ENCODE results near the gene ASTN1. TPM values are rescaled to one million over a fixed set of nuclear protein-coding genes. Genes with fewer than 3 reads are reported as not detected.

ASTN1 gene
- total RNA-seq, 1 experiment from 2014 or later, result 0.05 TPM

DNA sequence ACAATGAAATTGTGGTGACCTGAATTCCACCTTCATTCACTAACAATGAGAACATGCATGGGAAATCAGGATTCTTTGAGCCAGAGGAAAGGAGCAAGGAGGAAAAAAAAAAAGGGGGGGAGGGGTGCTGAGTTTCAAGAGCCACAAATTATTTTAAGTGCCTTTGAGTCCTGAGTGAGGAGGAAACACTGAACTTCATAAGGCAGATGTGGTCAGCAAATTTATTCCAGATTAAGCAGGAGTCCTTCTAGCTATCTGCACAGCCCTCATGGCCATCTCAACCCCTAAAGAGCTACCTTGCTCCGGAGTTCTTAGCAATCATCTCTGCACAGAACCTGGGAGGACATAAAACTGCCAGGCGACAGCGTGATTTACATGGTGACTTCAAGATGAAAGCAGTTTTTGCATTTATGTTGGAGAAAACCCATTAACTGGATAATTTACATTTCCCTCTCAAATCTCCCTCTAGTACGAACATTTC is 21.7 kb downstream of the ASTN1 start:
- POLR2A ChIA-PET, result no interaction called here
- TF ChIP-seq TCF7L2 (IDR thresholded peaks at IDR 0.05; ENCODE audit: low read depth, low read length), result no peak
- TF ChIP-seq, protein P1, sequence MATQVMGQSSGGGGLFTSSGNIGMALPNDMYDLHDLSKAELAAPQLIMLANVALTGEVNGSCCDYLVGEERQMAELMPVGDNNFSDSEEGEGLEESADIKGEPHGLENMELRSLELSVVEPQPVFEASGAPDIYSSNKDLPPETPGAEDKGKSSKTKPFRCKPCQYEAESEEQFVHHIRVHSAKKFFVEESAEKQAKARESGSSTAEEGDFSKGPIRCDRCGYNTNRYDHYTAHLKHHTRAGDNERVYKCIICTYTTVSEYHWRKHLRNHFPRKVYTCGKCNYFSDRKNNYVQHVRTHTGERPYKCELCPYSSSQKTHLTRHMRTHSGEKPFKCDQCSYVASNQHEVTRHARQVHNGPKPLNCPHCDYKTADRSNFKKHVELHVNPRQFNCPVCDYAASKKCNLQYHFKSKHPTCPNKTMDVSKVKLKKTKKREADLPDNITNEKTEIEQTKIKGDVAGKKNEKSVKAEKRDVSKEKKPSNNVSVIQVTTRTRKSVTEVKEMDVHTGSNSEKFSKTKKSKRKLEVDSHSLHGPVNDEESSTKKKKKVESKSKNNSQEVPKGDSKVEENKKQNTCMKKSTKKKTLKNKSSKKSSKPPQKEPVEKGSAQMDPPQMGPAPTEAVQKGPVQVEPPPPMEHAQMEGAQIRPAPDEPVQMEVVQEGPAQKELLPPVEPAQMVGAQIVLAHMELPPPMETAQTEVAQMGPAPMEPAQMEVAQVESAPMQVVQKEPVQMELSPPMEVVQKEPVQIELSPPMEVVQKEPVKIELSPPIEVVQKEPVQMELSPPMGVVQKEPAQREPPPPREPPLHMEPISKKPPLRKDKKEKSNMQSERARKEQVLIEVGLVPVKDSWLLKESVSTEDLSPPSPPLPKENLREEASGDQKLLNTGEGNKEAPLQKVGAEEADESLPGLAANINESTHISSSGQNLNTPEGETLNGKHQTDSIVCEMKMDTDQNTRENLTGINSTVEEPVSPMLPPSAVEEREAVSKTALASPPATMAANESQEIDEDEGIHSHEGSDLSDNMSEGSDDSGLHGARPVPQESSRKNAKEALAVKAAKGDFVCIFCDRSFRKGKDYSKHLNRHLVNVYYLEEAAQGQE (IDR thresholded peaks at IDR 0.05; ENCODE audit: insufficient read depth in 1 of 2, low read depth in 2 of 2, low read length in 1 of 2), result no peak
- TF ChIP-seq POLR2AphosphoS5 (IDR thresholded peaks at IDR 0.05; ENCODE audit: low read depth, low read length), result no peak
- TF ChIP-seq, protein P2, sequence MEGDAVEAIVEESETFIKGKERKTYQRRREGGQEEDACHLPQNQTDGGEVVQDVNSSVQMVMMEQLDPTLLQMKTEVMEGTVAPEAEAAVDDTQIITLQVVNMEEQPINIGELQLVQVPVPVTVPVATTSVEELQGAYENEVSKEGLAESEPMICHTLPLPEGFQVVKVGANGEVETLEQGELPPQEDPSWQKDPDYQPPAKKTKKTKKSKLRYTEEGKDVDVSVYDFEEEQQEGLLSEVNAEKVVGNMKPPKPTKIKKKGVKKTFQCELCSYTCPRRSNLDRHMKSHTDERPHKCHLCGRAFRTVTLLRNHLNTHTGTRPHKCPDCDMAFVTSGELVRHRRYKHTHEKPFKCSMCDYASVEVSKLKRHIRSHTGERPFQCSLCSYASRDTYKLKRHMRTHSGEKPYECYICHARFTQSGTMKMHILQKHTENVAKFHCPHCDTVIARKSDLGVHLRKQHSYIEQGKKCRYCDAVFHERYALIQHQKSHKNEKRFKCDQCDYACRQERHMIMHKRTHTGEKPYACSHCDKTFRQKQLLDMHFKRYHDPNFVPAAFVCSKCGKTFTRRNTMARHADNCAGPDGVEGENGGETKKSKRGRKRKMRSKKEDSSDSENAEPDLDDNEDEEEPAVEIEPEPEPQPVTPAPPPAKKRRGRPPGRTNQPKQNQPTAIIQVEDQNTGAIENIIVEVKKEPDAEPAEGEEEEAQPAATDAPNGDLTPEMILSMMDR (IDR thresholded peaks at IDR 0.05), result no peak
- no peak for TF ChIP-seq SIN3A (IDR thresholded peaks at IDR 0.05; ENCODE audit: borderline replicate concordance, insufficient read depth, low read depth, low read length)
- CTCF ChIA-PET, result no interaction called here
- H3K36me3 ChIP-seq (ENCODE audit: control insufficient read depth, insufficient read depth, low read length), result no peaks in the 10 kb centered on the region
- BruUV-seq (replicated peaks), result no TSS peak
- intact Hi-C loops (cut with micrococcal nuclease; ENCODE audit: unreplicated experiment) (no loop called here), in situ Hi-C loops (cut with HindIII; ENCODE audit: low pct_unique_long_range_greater_than_20kb, low sequenced_read_pairs) (no loop called here)
- no peak overlapping the region for H3K4me3 ChIP-seq (ENCODE audit: low read depth in 2 of 2, low read length in 2 of 2)
- H3K4me1 ChIP-seq (ENCODE audit: control insufficient read depth, insufficient read depth, low read length), result no peaks in the 10 kb centered on the region
- H3K27ac ChIP-seq (ENCODE audit: low read length), result no peak overlapping the region
- ATAC-seq, result no peak
- H3K27me3 ChIP-seq (ENCODE audit: control insufficient read depth, insufficient read depth, low read length), result no peaks in the 10 kb centered on the region
- no peak for DNase-seq (ENCODE audit: low read depth, low spot score)
- H3K9me3 ChIP-seq (ENCODE audit: control insufficient read depth, insufficient read depth, low read depth, low read length), result no peaks in the 10 kb centered on the region

DNA sequence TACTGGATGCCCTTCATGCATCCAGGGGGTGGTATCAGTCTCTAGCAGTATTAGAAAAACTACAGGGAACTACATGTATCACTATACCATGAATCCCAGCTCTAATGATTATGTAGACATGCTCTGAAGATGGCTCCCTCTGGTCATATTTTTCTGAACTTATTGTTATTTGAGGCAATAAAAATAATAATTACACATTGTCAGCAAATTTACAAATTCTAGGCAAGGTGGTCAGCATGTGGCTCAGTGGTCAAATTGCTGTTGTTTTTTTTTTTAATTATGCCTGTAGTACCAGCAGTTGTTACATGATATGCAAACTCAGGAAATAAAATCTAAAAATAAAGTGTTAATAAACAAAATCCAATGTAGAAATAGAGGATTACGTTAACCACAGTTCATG is 22.5 kb downstream of the ASTN1 start:
- no peaks in the 10 kb centered on the region for H3K4me1 ChIP-seq (ENCODE audit: control insufficient read depth, insufficient read depth, low read length)
- POLR2A ChIA-PET, result no interaction called here
- in situ Hi-C loops (cut with HindIII; ENCODE audit: low pct_unique_long_range_greater_than_20kb, low sequenced_read_pairs) (no loop called here), intact Hi-C loops (cut with micrococcal nuclease; ENCODE audit: unreplicated experiment) (no loop called here)
- TF ChIP-seq, protein P2 (IDR thresholded peaks at IDR 0.05), result no peak
- TF ChIP-seq, protein P1 (IDR thresholded peaks at IDR 0.05; ENCODE audit: insufficient read depth in 1 of 2, low read depth in 2 of 2, low read length in 1 of 2), result no peak
- TF ChIP-seq SIN3A (IDR thresholded peaks at IDR 0.05; ENCODE audit: borderline replicate concordance, insufficient read depth, low read depth, low read length) (no peak), POLR2AphosphoS5 (IDR thresholded peaks at IDR 0.05; ENCODE audit: low read depth, low read length) (no peak), TCF7L2 (IDR thresholded peaks at IDR 0.05; ENCODE audit: low read depth, low read length) (no peak)
- H3K4me3 ChIP-seq (ENCODE audit: low read depth in 2 of 2, low read length in 2 of 2), result no peak overlapping the region
- H3K27me3 ChIP-seq (ENCODE audit: control insufficient read depth, insufficient read depth, low read length), result no peaks in the 10 kb centered on the region
- DNase-seq (ENCODE audit: low read depth, low spot score), result no peak
- no peak overlapping the region for H3K27ac ChIP-seq (ENCODE audit: low read length)
- no peaks in the 10 kb centered on the region for H3K36me3 ChIP-seq (ENCODE audit: control insufficient read depth, insufficient read depth, low read length)
- ATAC-seq, result no peak
- BruUV-seq (replicated peaks), result no TSS peak
- CTCF ChIA-PET, result no interaction called here
- H3K9me3 ChIP-seq (ENCODE audit: control insufficient read depth, insufficient read depth, low read depth, low read length), result no peaks in the 10 kb centered on the region

All from Panc1 (cell line).